Activated naive CD4-positive, alpha-beta T cell treated with Interleukin-2 at 50 U/mL for 16 hours (primary cell): ENCODE results near the gene TSEN54.

Experiments
- DNase-seq: peaks from one replicate; pipeline ENCODE4 v3.0.0-alpha.2; 2020

TSEN54 gene

GRCh38 chr17:75570034-75570676 lies 53.8 kb downstream of the TSEN54 start:
- DNase-seq = no peak

- DNase-seq = no peak
Measured at GRCh38 chr17:75570772-75571171, 54.4 kb downstream of the TSEN54 start.

GRCh38 chr17:75571197-75571884 lies 55.0 kb downstream of the TSEN54 start:
- no peak for DNase-seq

GRCh38 chr17:75571885-75572215 lies 55.5 kb downstream of the TSEN54 start:
- no peak for DNase-seq

GRCh38 chr17:75572713-75573539 lies 56.6 kb downstream of the TSEN54 start:
- no peak for DNase-seq

- DNase-seq = no peak
Measured at GRCh38 chr17:75573540-75573957, 57.2 kb downstream of the TSEN54 start.

GRCh38 chr17:75573994-75574393 lies 57.7 kb downstream of the TSEN54 start:
- no peak for DNase-seq
